ENCODE measurements around the gene CASP10.
A peak's percentile ranks its signal among the peaks of the same experiment; 100 is the strongest.

Gene CASP10

GRCh38 chr2:201258666-201259615 lies 76.0 kb downstream of the CASP10 start:
- Histone ChIP-seq H3K36me3 (ENCODE audit: control insufficient read depth, low read depth, low read length) (no peaks in the 10 kb centered on the region), H3K9ac (ENCODE audit: low read length) (peak overlapping the region; percentile 66), H3K27me3 (ENCODE audit: control insufficient read depth, insufficient read depth, low read length) (no peaks in the 10 kb centered on the region), H3K4me3 (ENCODE audit: low read length) (peak overlapping the region; percentile 59), H3K9me3 (ENCODE audit: control insufficient read depth, low read depth, low read length) (no peaks in the 10 kb centered on the region), H3K27ac (ENCODE audit: low read length) (peak overlapping the region; percentile 78), H3K4me1 (ENCODE audit: control insufficient read depth, low read depth, low read length) (peaks cover 23% of the 10 kb centered on the region)

GRCh38 chr2:201260302-201260800 lies 77.4 kb downstream of the CASP10 start, which contains the start of gene CASP8:
Gene CASP8 (plus strand): TSS chr2:201260536. CDS start chr2:201266487, 5,951 bp downstream.
- H3K4me3 ChIP-seq (ENCODE audit: low read length), result no peak within 1 kb of the TSS
- H3K4me1 ChIP-seq (ENCODE audit: control insufficient read depth, low read depth, low read length), result peaks cover 16% of the 10 kb centered on the region
- H3K27ac ChIP-seq (ENCODE audit: low read length), result no peak within 1 kb of the TSS
- H3K9me3 ChIP-seq (ENCODE audit: control insufficient read depth, low read depth, low read length), result no peaks in the 10 kb centered on the region
- H3K27me3 ChIP-seq (ENCODE audit: control insufficient read depth, insufficient read depth, low read length), result no peaks in the 10 kb centered on the region
- no peak within 1 kb of the TSS for H3K9ac ChIP-seq (ENCODE audit: low read length)
- H3K36me3 ChIP-seq (ENCODE audit: control insufficient read depth, low read depth, low read length), result no peaks in the 10 kb centered on the region

- H3K9ac ChIP-seq (ENCODE audit: low read length), result no peak overlapping the region
- H3K9me3 ChIP-seq (ENCODE audit: control insufficient read depth, low read depth, low read length), result no peaks in the 10 kb centered on the region
- H3K4me3 ChIP-seq (ENCODE audit: low read length), result no peak overlapping the region
- no peak overlapping the region for H3K27ac ChIP-seq (ENCODE audit: low read length)
- no peaks in the 10 kb centered on the region for H3K36me3 ChIP-seq (ENCODE audit: control insufficient read depth, low read depth, low read length)
- no peaks in the 10 kb centered on the region for H3K27me3 ChIP-seq (ENCODE audit: control insufficient read depth, insufficient read depth, low read length)
- peaks cover 16% of the 10 kb centered on the region for H3K4me1 ChIP-seq (ENCODE audit: control insufficient read depth, low read depth, low read length)
Observed at GRCh38 chr2:201261471-201261870, 78.5 kb downstream of the CASP10 start.

- Histone ChIP-seq H3K27me3 (ENCODE audit: control insufficient read depth, insufficient read depth, low read length) (no peaks in the 10 kb centered on the region), H3K27ac (ENCODE audit: low read length) (no peak overlapping the region), H3K36me3 (ENCODE audit: control insufficient read depth, low read depth, low read length) (no peaks in the 10 kb centered on the region), H3K4me1 (ENCODE audit: control insufficient read depth, low read depth, low read length) (peaks cover 16% of the 10 kb centered on the region), H3K9me3 (ENCODE audit: control insufficient read depth, low read depth, low read length) (no peaks in the 10 kb centered on the region), H3K4me3 (ENCODE audit: low read length) (no peak overlapping the region), H3K9ac (ENCODE audit: low read length) (no peak overlapping the region)
Observed at GRCh38 chr2:201261906-201262305, 79.0 kb downstream of the CASP10 start.

- peaks cover 11% of the 10 kb centered on the region for H3K4me1 ChIP-seq (ENCODE audit: control insufficient read depth, low read depth, low read length)
- H3K9ac ChIP-seq (ENCODE audit: low read length), result no peak overlapping the region
- no peaks in the 10 kb centered on the region for H3K27me3 ChIP-seq (ENCODE audit: control insufficient read depth, insufficient read depth, low read length)
- H3K9me3 ChIP-seq (ENCODE audit: control insufficient read depth, low read depth, low read length), result no peaks in the 10 kb centered on the region
- no peak overlapping the region for H3K4me3 ChIP-seq (ENCODE audit: low read length)
- H3K36me3 ChIP-seq (ENCODE audit: control insufficient read depth, low read depth, low read length), result no peaks in the 10 kb centered on the region
- H3K27ac ChIP-seq (ENCODE audit: low read length), result no peak overlapping the region
Observed at GRCh38 chr2:201262718-201263117, 79.8 kb downstream of the CASP10 start.

GRCh38 chr2:201263779-201264178 lies 80.8 kb downstream of the CASP10 start:
- H3K9me3 ChIP-seq (ENCODE audit: control insufficient read depth, low read depth, low read length), result no peaks in the 10 kb centered on the region
- H3K4me1 ChIP-seq (ENCODE audit: control insufficient read depth, low read depth, low read length), result peaks cover under 1% of the 10 kb centered on the region
- no peak overlapping the region for H3K9ac ChIP-seq (ENCODE audit: low read length)
- H3K36me3 ChIP-seq (ENCODE audit: control insufficient read depth, low read depth, low read length), result no peaks in the 10 kb centered on the region
- H3K27ac ChIP-seq (ENCODE audit: low read length), result no peak overlapping the region
- no peak overlapping the region for H3K4me3 ChIP-seq (ENCODE audit: low read length)
- H3K27me3 ChIP-seq (ENCODE audit: control insufficient read depth, insufficient read depth, low read length), result no peaks in the 10 kb centered on the region

GRCh38 chr2:201264472-201265173 lies 81.7 kb downstream of the CASP10 start:
- Histone ChIP-seq H3K4me3 (ENCODE audit: low read length) (no peak overlapping the region), H3K36me3 (ENCODE audit: control insufficient read depth, low read depth, low read length) (no peaks in the 10 kb centered on the region), H3K9ac (ENCODE audit: low read length) (no peak overlapping the region), H3K27me3 (ENCODE audit: control insufficient read depth, insufficient read depth, low read length) (no peaks in the 10 kb centered on the region), H3K4me1 (ENCODE audit: control insufficient read depth, low read depth, low read length) (no peaks in the 10 kb centered on the region), H3K27ac (ENCODE audit: low read length) (no peak overlapping the region), H3K9me3 (ENCODE audit: control insufficient read depth, low read depth, low read length) (no peaks in the 10 kb centered on the region)

GRCh38 chr2:201266629-201267028 lies 83.7 kb downstream of the CASP10 start:
- Histone ChIP-seq H3K9me3 (ENCODE audit: control insufficient read depth, low read depth, low read length) (no peaks in the 10 kb centered on the region), H3K36me3 (ENCODE audit: control insufficient read depth, low read depth, low read length) (no peaks in the 10 kb centered on the region), H3K9ac (ENCODE audit: low read length) (no peak overlapping the region), H3K4me3 (ENCODE audit: low read length) (no peak overlapping the region), H3K4me1 (ENCODE audit: control insufficient read depth, low read depth, low read length) (no peaks in the 10 kb centered on the region), H3K27ac (ENCODE audit: low read length) (no peak overlapping the region), H3K27me3 (ENCODE audit: control insufficient read depth, insufficient read depth, low read length) (no peaks in the 10 kb centered on the region)

GRCh38 chr2:201267278-201268030 lies 84.5 kb downstream of the CASP10 start:
- Histone ChIP-seq H3K36me3 (ENCODE audit: control insufficient read depth, low read depth, low read length) (no peaks in the 10 kb centered on the region), H3K4me1 (ENCODE audit: control insufficient read depth, low read depth, low read length) (no peaks in the 10 kb centered on the region), H3K9me3 (ENCODE audit: control insufficient read depth, low read depth, low read length) (no peaks in the 10 kb centered on the region), H3K27ac (ENCODE audit: low read length) (no peak overlapping the region), H3K4me3 (ENCODE audit: low read length) (no peak overlapping the region), H3K9ac (ENCODE audit: low read length) (no peak overlapping the region), H3K27me3 (ENCODE audit: control insufficient read depth, insufficient read depth, low read length) (no peaks in the 10 kb centered on the region)

GRCh38 chr2:201269764-201270163 lies 86.8 kb downstream of the CASP10 start:
- no peak overlapping the region for H3K9ac ChIP-seq (ENCODE audit: low read length)
- H3K27ac ChIP-seq (ENCODE audit: low read length), result no peak overlapping the region
- no peaks in the 10 kb centered on the region for H3K4me1 ChIP-seq (ENCODE audit: control insufficient read depth, low read depth, low read length)
- H3K36me3 ChIP-seq (ENCODE audit: control insufficient read depth, low read depth, low read length), result no peaks in the 10 kb centered on the region
- no peaks in the 10 kb centered on the region for H3K27me3 ChIP-seq (ENCODE audit: control insufficient read depth, insufficient read depth, low read length)
- no peak overlapping the region for H3K4me3 ChIP-seq (ENCODE audit: low read length)
- no peaks in the 10 kb centered on the region for H3K9me3 ChIP-seq (ENCODE audit: control insufficient read depth, low read depth, low read length)
